Gastroesophageal sphincter (tissue), 4 donors: ENCODE data around the gene SEPTIN10. TPM values are rescaled to one million over a fixed set of nuclear protein-coding genes. Genes with fewer than 3 reads are reported as not detected.

Source experiments
- ATAC-seq: fragments of 150-250 bp; one replicate; pipeline ENCODE4 v1.9.1; 2016; ENCODE audit warnings: mild to moderate bottlenecking, moderate library complexity
- H3K27ac ChIP-seq, 4 donors: fragments of 200-600 bp; sonication (generic) in 3 of 4; 1 replicate in 3 of 4; 2 replicates in 1 of 4; pipeline ENCODE4 v1.5.1; 2016 to 2019
- H3K27me3 ChIP-seq: fragments of 200-600 bp; sonication (generic); one replicate; pipeline ENCODE4 v1.5.1; 2019
- H3K36me3 ChIP-seq, 2 donors: fragments of 200-600 bp; sonication (generic); one replicate each; pipeline ENCODE4 v1.5.1; 2019; ENCODE audit warnings: control low read depth in 1 of 2
- H3K4me1 ChIP-seq, 3 donors: fragments of 200-600 bp; sonication (generic); 1 replicate in 2 of 3; 2 replicates in 1 of 3; pipeline ENCODE4 v1.5.1; 2016 to 2019; ENCODE audit warnings: control low read depth in 2 of 3
- H3K4me3 ChIP-seq, 2 donors: fragments of 200-600 bp; sonication (generic); one replicate each; pipeline ENCODE4 v1.5.1; 2019; ENCODE audit warnings: mild to moderate bottlenecking in 1 of 2, moderate library complexity in 1 of 2
- H3K9me3 ChIP-seq, 3 donors: fragments of 200-600 bp; sonication (generic); one replicate each; pipeline ENCODE4 v1.5.1; 2017 to 2019; ENCODE audit warnings: control low read depth in 2 of 3
- CTCF ChIP-seq, 4 experiments: fragments of 200-600 bp in 2 of 4; fragments of 450-650 bp in 2 of 4; sonication (generic) in 1 of 4; IDR thresholded peaks; one replicate each; pipeline ENCODE4 v1.5.1; 2017 to 2019; ENCODE audit warnings: antibody characterized with exemption in 4 of 4, mild to moderate bottlenecking in 2 of 4, moderate library complexity in 2 of 4
- EP300 ChIP-seq: sonication (generic); formaldehyde crosslinking; IDR thresholded peaks from one replicate; pipeline ENCODE4 v1.6.1; 2017; ENCODE audit warnings: antibody characterized with exemption, mild to moderate bottlenecking
- POLR2A ChIP-seq, 2 donors: fragments of 450-650 bp; IDR thresholded peaks; one replicate each; pipeline ENCODE4 v1.6.1; 2017; ENCODE audit warnings: antibody characterized with exemption in 2 of 2, mild to moderate bottlenecking in 2 of 2, moderate library complexity in 1 of 2
- POLR2AphosphoS5 ChIP-seq: sonication (generic); formaldehyde crosslinking; IDR thresholded peaks from one replicate; pipeline ENCODE4 v1.6.1; 2017; ENCODE audit warnings: antibody characterized with exemption
- WGBS, 2 donors: methylation state at CpG; one replicate each; pipeline ENCODE4 v1.1.5; 2018; ENCODE audit warnings: low coverage in 1 of 2; 5-methylcytosine and 5-hydroxymethylcytosine counted together
- total RNA-seq, 4 donors: library from RNA; depleted of rRNA; stranded (reverse); fragments of >200 nt; gene quantifications; one replicate each; pipeline ENCODE4 v1.1.0, GENCODE V29; 2016

SEPTIN10 gene
- total RNA-seq, 4 donors from 2014 or later, result 109 to 157 (median 137) TPM

GRCh38 chr2:109498906-109499305 lies 114.9 kb downstream of the SEPTIN10 start:
- Histone ChIP-seq H3K4me3 (no peak overlapping the region), H3K4me1 (peaks cover 0 to 15% (median 4%) of the 10 kb centered on the region in 3 donors), H3K27ac (no peak overlapping the region), H3K9me3 (no peaks in the 10 kb centered on the region), H3K36me3 (peaks cover 0 to 25% of the 10 kb centered on the region in 2 donors), H3K27me3 (no peaks in the 10 kb centered on the region)
- no peak for TF ChIP-seq POLR2A (IDR thresholded peaks at IDR 0.05)
- ATAC-seq, result peak; percentile 4
- WGBS, 2 donors, result 40% methylated on average over 2 of the region's 15 CpGs; no CpG with 5 or more reads in 1 of the 2 donors

GRCh38 chr2:109497911-109498870 lies 115.6 kb downstream of the SEPTIN10 start:
- peaks cover 0 to 22% of the 10 kb centered on the region in 2 donors for H3K36me3 ChIP-seq
- H3K9me3 ChIP-seq, result no peaks in the 10 kb centered on the region
- ATAC-seq, result peak; percentile 12
- peak overlapping the region in 1 of 4 donors; percentile 17 for H3K27ac ChIP-seq
- H3K27me3 ChIP-seq, result no peaks in the 10 kb centered on the region
- peaks cover 0 to 15% (median 4%) of the 10 kb centered on the region in 3 donors for H3K4me1 ChIP-seq
- H3K4me3 ChIP-seq, result no peak overlapping the region
- 62 to 95% methylated on average over 3 to 13 of the region's 19 CpGs for whole genome bisulfite sequencing, 2 donors
- no peak for TF ChIP-seq EP300

GRCh38 chr2:109497463-109497862 lies 116.3 kb downstream of the SEPTIN10 start:
- no peak for ATAC-seq
- H3K27ac ChIP-seq, result peak overlapping the region in 2 of 4 donors; percentile 6 to 17
- no peaks in the 10 kb centered on the region for H3K27me3 ChIP-seq
- H3K4me3 ChIP-seq, result no peak overlapping the region
- H3K9me3 ChIP-seq, result no peaks in the 10 kb centered on the region
- WGBS, 2 donors, result 58 to 65% methylated on average over 7 of the region's 8 CpGs
- peaks cover 0 to 23% of the 10 kb centered on the region in 2 donors for H3K36me3 ChIP-seq
- H3K4me1 ChIP-seq, result peaks cover 0 to 15% (median 4%) of the 10 kb centered on the region in 3 donors
- TF ChIP-seq POLR2A (IDR thresholded peaks at IDR 0.05) (no peak), POLR2AphosphoS5 (no peak), EP300 (no peak), CTCF (IDR thresholded peaks at IDR 0.05) (no peak)

- ATAC-seq, result no peak
- no peak overlapping the region for H3K27ac ChIP-seq
- H3K4me3 ChIP-seq, result no peak overlapping the region
- peaks cover 0 to 29% of the 10 kb centered on the region in 2 donors for H3K36me3 ChIP-seq
- H3K9me3 ChIP-seq, result no peaks in the 10 kb centered on the region
- TF ChIP-seq POLR2A (IDR thresholded peaks at IDR 0.05) (no peak), CTCF (IDR thresholded peaks at IDR 0.05) (no peak), POLR2AphosphoS5 (no peak), EP300 (no peak)
- no peaks in the 10 kb centered on the region for H3K27me3 ChIP-seq
- WGBS, 2 donors, result no CpG with 5 or more reads among the region's 3 CpGs
- peaks cover 0 to 15% (median 4%) of the 10 kb centered on the region in 3 donors for H3K4me1 ChIP-seq
Measured at GRCh38 chr2:109494351-109494750, 119.4 kb downstream of the SEPTIN10 start.

GRCh38 chr2:109493176-109493935 lies 120.4 kb downstream of the SEPTIN10 start:
- Histone ChIP-seq H3K27ac (no peak overlapping the region), H3K36me3 (peaks cover 0 to 29% of the 10 kb centered on the region in 2 donors), H3K4me1 (peaks cover 0 to 14% (median 4%) of the 10 kb centered on the region in 3 donors), H3K4me3 (no peak overlapping the region), H3K9me3 (no peaks in the 10 kb centered on the region), H3K27me3 (no peaks in the 10 kb centered on the region)
- 61 to 90% methylated on average over 4 of the region's 4 CpGs for WGBS, 2 donors
- TF ChIP-seq POLR2A (IDR thresholded peaks at IDR 0.05) (no peak), CTCF (IDR thresholded peaks at IDR 0.05) (no peak), POLR2AphosphoS5 (no peak), EP300 (no peak)
- no peak for ATAC-seq

Other genes starting within 250 kb of the SEPTIN10 start
- gene SOWAHC, start 398 bp upstream of the SEPTIN10 start, total RNA-seq, result 10 to 100 TPM; 16.8 to 36.0 (median 28.6) TPM
- 10 to 100 TPM; 13.6 to 52.6 (median 33.4) TPM for gene RGPD5, start 180.3 kb upstream of the SEPTIN10 start, total RNA-seq